Lung (tissue), 12 donors: Measurements from ENCODE around the gene NRIP1. TPM values are rescaled to one million over a fixed set of nuclear protein-coding genes. Genes with fewer than 3 reads are reported as not detected.

Source experiments
- ATAC-seq: fragments of 200-7000 bp; cut with Tn5 transposase; one replicate; pipeline ENCODE4 v1.9.1; 2020; ENCODE audit warnings: moderate number of reproducible peaks; ENCODE audit not compliant: insufficient read depth, low FRiP score
- DNase-seq, 3 donors: peaks; one replicate each; pipeline ENCODE4 v3.0.0-alpha.2; 2013 to 2017
- H3K27ac ChIP-seq, 2 donors: one replicate each; pipeline ENCODE4 v1.5.1; 2013; ENCODE audit warnings: mild to moderate bottlenecking in 2 of 2, moderate library complexity in 2 of 2, control low read depth in 1 of 2, inconsistent platforms in 1 of 2, low read depth in 1 of 2, low read length in 1 of 2
- H3K27me3 ChIP-seq, 3 donors: one replicate each; pipeline ENCODE4 v1.5.1; 2013; ENCODE audit warnings: low read length in 2 of 3; ENCODE audit not compliant: control insufficient read depth in 3 of 3, insufficient read depth in 3 of 3
- H3K36me3 ChIP-seq, 4 donors: one replicate each; pipeline ENCODE4 v1.5.1; 2013; ENCODE audit warnings: low read length in 4 of 4, mild to moderate bottlenecking in 1 of 4, moderate library complexity in 1 of 4; ENCODE audit not compliant: control insufficient read depth in 4 of 4, insufficient read depth in 4 of 4
- H3K4me1 ChIP-seq, 5 donors: one replicate each; pipeline ENCODE4 v1.5.1; 2013; ENCODE audit warnings: low read length in 5 of 5, mild to moderate bottlenecking in 2 of 5, moderate library complexity in 1 of 5; ENCODE audit not compliant: control insufficient read depth in 5 of 5, insufficient read depth in 5 of 5
- H3K4me3 ChIP-seq: one replicate; pipeline ENCODE4 v1.5.1; 2013; ENCODE audit warnings: mild to moderate bottlenecking, control low read depth, moderate library complexity
- H3K9ac ChIP-seq, 2 donors: one replicate each; pipeline ENCODE4 v1.5.1; 2013; ENCODE audit warnings: low read length in 2 of 2, control low read depth in 1 of 2; ENCODE audit not compliant: insufficient read depth in 1 of 2
- H3K9me3 ChIP-seq, 4 donors: one replicate each; pipeline ENCODE4 v1.5.1; 2013; ENCODE audit warnings: low read length in 3 of 4, mild to moderate bottlenecking in 1 of 4, moderate library complexity in 1 of 4; ENCODE audit not compliant: control insufficient read depth in 4 of 4, insufficient read depth in 3 of 4
- CTCF ChIP-seq: IDR thresholded peaks from 2 replicates; pipeline ENCODE4 v1.5.1; 2012; ENCODE audit warnings: mild to moderate bottlenecking; ENCODE audit errors: control extremely low read depth, extremely low read depth
- WGBS, 2 donors: extraction: QIAGEN DNeasy Blood & Tissue Kit; methylation state at CpG; one replicate each; pipeline ENCODE4 v1.1.7; 2013; 5-methylcytosine and 5-hydroxymethylcytosine counted together
- polyA plus RNA-seq, 2 donors: library from polyadenylated mRNA; stranded (reverse); fragments of 200-250 nt; gene quantifications; one replicate each; pipeline ENCODE4 v1.2.1, GENCODE V29; 2013
- total RNA-seq, 2 donors: library from RNA; depleted of rRNA in 1 of 2; stranded (reverse); fragments of >200 nt in 1 of 2; gene quantifications; one replicate each; pipeline ENCODE4 v1.2.1, GENCODE V29; 2014 to 2021
- donor health status: control.
- donor health status: control.
- donor health status: Bipolar disorder and iron deficiency.
- donor health status: healthy.
- donor health status: DM: yes; HTN: yes; CAD: no.

NRIP1 gene
- total and polyA plus RNA-seq, 4 donors: 5.9 to 35.5 (median 18.3) TPM

- Histone ChIP-seq H3K4me3 (no peak overlapping the region), H3K36me3 (no peaks in the 10 kb centered on the region), H3K4me1 (peaks cover 0 to 38% (median 18%) of the 10 kb centered on the region in 5 donors), H3K9ac (peak overlapping the region; percentile 66 to 76), H3K27me3 (no peaks in the 10 kb centered on the region), H3K9me3 (no peaks in the 10 kb centered on the region), H3K27ac (no peak overlapping the region)
- DNase-seq: peak in 2 of 3 donors; percentile 44 to 49
- no peak for TF ChIP-seq CTCF
- WGBS, 2 donors: 21 to 26% methylated on average over 2 of the region's 2 CpGs
- ATAC-seq: no peak
Measured at GRCh38 chr21:15062606-15062965, 2.2 kb downstream of the NRIP1 start.

GRCh38 chr21:15061747-15062605 lies 2.8 kb downstream of the NRIP1 start:
- H3K27ac ChIP-seq: peak overlapping the region in 1 of 2 donors; percentile 6
- H3K36me3 ChIP-seq: no peaks in the 10 kb centered on the region
- no peak for TF ChIP-seq CTCF
- H3K9me3 ChIP-seq: no peaks in the 10 kb centered on the region
- H3K27me3 ChIP-seq: no peaks in the 10 kb centered on the region
- H3K4me3 ChIP-seq: no peak overlapping the region
- WGBS, 2 donors: 27 to 50% methylated on average over 6 of the region's 6 CpGs
- ATAC-seq: no peak
- H3K4me1 ChIP-seq: peaks cover 3 to 43% (median 18%) of the 10 kb centered on the region in 5 donors
- no peak for DNase-seq
- H3K9ac ChIP-seq: peak overlapping the region in 1 of 2 donors; percentile 76

- WGBS, 2 donors: 21 to 30% methylated on average over 4 of the region's 4 CpGs
- peaks cover 3 to 40% (median 19%) of the 10 kb centered on the region in 5 donors for H3K4me1 ChIP-seq
- no peak overlapping the region for H3K9ac ChIP-seq
- no peak for TF ChIP-seq CTCF
- H3K36me3 ChIP-seq: no peaks in the 10 kb centered on the region
- H3K9me3 ChIP-seq: no peaks in the 10 kb centered on the region
- no peak for ATAC-seq
- peak overlapping the region in 1 of 2 donors; percentile 51 for H3K27ac ChIP-seq
- peak in 1 of 3 donors; percentile 10 for DNase-seq
- H3K27me3 ChIP-seq: no peaks in the 10 kb centered on the region
- H3K4me3 ChIP-seq: no peak overlapping the region
Measured at GRCh38 chr21:15061279-15061678, 3.5 kb downstream of the NRIP1 start.
